ENCODE measurements around the gene UTP3. TPM values are rescaled to one million over a fixed set of nuclear protein-coding genes. Genes with fewer than 3 reads are reported as not detected.
"Not testable (repeated sequence)": the region's sequence is repeated elsewhere in the genome, so short reads cannot be mapped to it uniquely, and the experiment has no call there.

Gene UTP3
- total RNA-seq, 3 donors from 2014 or later: 49.2 to 54.8 (median 51.4) TPM

- Mint-ChIP-seq H3K36me3 (ENCODE audit: insufficient read depth) (no peaks in the 10 kb centered on the region), H3K9me3 (no peaks in the 10 kb centered on the region), H3K4me1 (ENCODE audit: low read depth) (peaks cover 30% of the 10 kb centered on the region), H3K27me3 (ENCODE audit: low read depth) (no peaks in the 10 kb centered on the region), H3K4me3 (no peak overlapping the region)
- ATAC-seq (no peak), DNase-seq (no peak)
Observed at GRCh38 chr4:70718811-70719604, 30.7 kb downstream of the UTP3 start.

GRCh38 chr4:70721747-70722146 lies 33.4 kb downstream of the UTP3 start, which contains the start of gene RUFY3:
RUFY3 (plus strand) TSS chr4:70721964; CDS start chr4:70722574, 610 bp downstream.
- ATAC-seq (no peak), DNase-seq (no peak)
- no peaks in the 10 kb centered on the region for H3K36me3 Mint-ChIP-seq (ENCODE audit: insufficient read depth)
- no peaks in the 10 kb centered on the region for H3K9me3 Mint-ChIP-seq
- peaks cover 17% of the 10 kb centered on the region for H3K4me1 Mint-ChIP-seq (ENCODE audit: low read depth)
- no peak within 1 kb of the TSS for H3K4me3 Mint-ChIP-seq
- H3K27me3 Mint-ChIP-seq (ENCODE audit: low read depth): no peaks in the 10 kb centered on the region

- Mint-ChIP-seq H3K9me3 (no peaks in the 10 kb centered on the region), H3K27me3 (ENCODE audit: low read depth) (no peaks in the 10 kb centered on the region), H3K4me3 (no peak overlapping the region), H3K36me3 (ENCODE audit: insufficient read depth) (no peaks in the 10 kb centered on the region), H3K4me1 (ENCODE audit: low read depth) (peaks cover 17% of the 10 kb centered on the region)
- DNase-seq (peak; percentile 44), ATAC-seq (peak; percentile 73)
Observed at GRCh38 chr4:70722199-70722791, 34.0 kb downstream of the UTP3 start.

- H3K4me1 Mint-ChIP-seq (ENCODE audit: low read depth): peaks cover 17% of the 10 kb centered on the region
- no peak for DNase-seq
- H3K27me3 Mint-ChIP-seq (ENCODE audit: low read depth): no peaks in the 10 kb centered on the region
- H3K36me3 Mint-ChIP-seq (ENCODE audit: insufficient read depth): no peaks in the 10 kb centered on the region
- H3K9me3 Mint-ChIP-seq: no peaks in the 10 kb centered on the region
- ATAC-seq: no peak
- H3K4me3 Mint-ChIP-seq: no peak overlapping the region
Observed at GRCh38 chr4:70724463-70724862, 36.1 kb downstream of the UTP3 start.

- H3K4me3 Mint-ChIP-seq: no peak overlapping the region
Observed at GRCh38 chr4:70725633-70726032, 37.3 kb downstream of the UTP3 start.

GRCh38 chr4:70726515-70726914 lies 38.2 kb downstream of the UTP3 start:
- not testable (repeated sequence) for H3K36me3 Mint-ChIP-seq (ENCODE audit: insufficient read depth); DNase-seq; H3K9me3 Mint-ChIP-seq; H3K4me3 Mint-ChIP-seq; ATAC-seq; H3K27me3 Mint-ChIP-seq (ENCODE audit: low read depth)
- H3K4me1 Mint-ChIP-seq (ENCODE audit: low read depth): peaks cover 16% of the 10 kb centered on the region

More at GRCh38 chr4:70725633-70726032, 37.3 kb downstream of the UTP3 start:
- Mint-ChIP-seq H3K36me3 (ENCODE audit: insufficient read depth) (no peaks in the 10 kb centered on the region), H3K4me1 (ENCODE audit: low read depth) (peaks cover 17% of the 10 kb centered on the region), H3K27me3 (ENCODE audit: low read depth) (no peaks in the 10 kb centered on the region), H3K9me3 (no peaks in the 10 kb centered on the region)
- no peak for DNase-seq
- ATAC-seq: no peak

GRCh38 chr4:70728091-70728490 lies 39.8 kb downstream of the UTP3 start:
- no peaks in the 10 kb centered on the region for H3K9me3 Mint-ChIP-seq

GRCh38 chr4:70732878-70733277 lies 44.5 kb downstream of the UTP3 start:
- DNase-seq; ATAC-seq; H3K27me3 Mint-ChIP-seq (ENCODE audit: low read depth); H3K4me3 Mint-ChIP-seq; H3K9me3 Mint-ChIP-seq; H3K36me3 Mint-ChIP-seq (ENCODE audit: insufficient read depth): not testable (repeated sequence)
- H3K4me1 Mint-ChIP-seq (ENCODE audit: low read depth): peaks cover 44% of the 10 kb centered on the region

More at GRCh38 chr4:70728091-70728490, 39.8 kb downstream of the UTP3 start:
- Mint-ChIP-seq H3K4me3 (no peak overlapping the region), H3K36me3 (ENCODE audit: insufficient read depth) (no peaks in the 10 kb centered on the region), H3K27me3 (ENCODE audit: low read depth) (no peaks in the 10 kb centered on the region), H3K4me1 (ENCODE audit: low read depth) (peaks cover 8% of the 10 kb centered on the region)
- ATAC-seq (no peak), DNase-seq (no peak)

- peak; percentile 93 to 94 for ATAC-seq
- no peaks in the 10 kb centered on the region for H3K36me3 Mint-ChIP-seq (ENCODE audit: insufficient read depth)
- H3K4me1 Mint-ChIP-seq (ENCODE audit: low read depth): peaks cover 44% of the 10 kb centered on the region
- H3K9me3 Mint-ChIP-seq: no peaks in the 10 kb centered on the region
- no peaks in the 10 kb centered on the region for H3K27me3 Mint-ChIP-seq (ENCODE audit: low read depth)
- DNase-seq: no peak
- H3K4me3 Mint-ChIP-seq: peak overlapping the region; percentile 76
Observed at GRCh38 chr4:70734168-70734954, 46.0 kb downstream of the UTP3 start.

GRCh38 chr4:70734971-70735370 lies 46.6 kb downstream of the UTP3 start:
- ATAC-seq: peak; percentile 21 to 39
- DNase-seq: no peak
- Mint-ChIP-seq H3K4me3 (peak overlapping the region; percentile 76), H3K4me1 (ENCODE audit: low read depth) (peaks cover 44% of the 10 kb centered on the region), H3K9me3 (no peaks in the 10 kb centered on the region), H3K27me3 (ENCODE audit: low read depth) (no peaks in the 10 kb centered on the region), H3K36me3 (ENCODE audit: insufficient read depth) (no peaks in the 10 kb centered on the region)

GRCh38 chr4:70735915-70736314 lies 47.6 kb downstream of the UTP3 start:
- not testable (repeated sequence) for H3K27me3 Mint-ChIP-seq (ENCODE audit: low read depth); H3K36me3 Mint-ChIP-seq (ENCODE audit: insufficient read depth); H3K9me3 Mint-ChIP-seq
- H3K4me3 Mint-ChIP-seq: peak overlapping the region; percentile 35
- ATAC-seq (peak in 1 of 2 donors; percentile 31), DNase-seq (peak; percentile 17)
- H3K4me1 Mint-ChIP-seq (ENCODE audit: low read depth): peaks cover 44% of the 10 kb centered on the region

GRCh38 chr4:70737006-70737405 lies 48.7 kb downstream of the UTP3 start:
- peaks cover 44% of the 10 kb centered on the region for H3K4me1 Mint-ChIP-seq (ENCODE audit: low read depth)
- no peaks in the 10 kb centered on the region for H3K27me3 Mint-ChIP-seq (ENCODE audit: low read depth)
- DNase-seq: no peak
- no peaks in the 10 kb centered on the region for H3K36me3 Mint-ChIP-seq (ENCODE audit: insufficient read depth)
- H3K9me3 Mint-ChIP-seq: no peaks in the 10 kb centered on the region
- ATAC-seq: no peak
- H3K4me3 Mint-ChIP-seq: no peak overlapping the region

GRCh38 chr4:70737409-70737808 lies 49.1 kb downstream of the UTP3 start:
- ATAC-seq: no peak
- Mint-ChIP-seq H3K9me3 (no peaks in the 10 kb centered on the region), H3K4me3 (no peak overlapping the region), H3K27me3 (ENCODE audit: low read depth) (no peaks in the 10 kb centered on the region), H3K4me1 (ENCODE audit: low read depth) (peaks cover 42% of the 10 kb centered on the region), H3K36me3 (ENCODE audit: insufficient read depth) (no peaks in the 10 kb centered on the region)
- DNase-seq: no peak

- Mint-ChIP-seq H3K4me1 (ENCODE audit: low read depth) (peaks cover 26% of the 10 kb centered on the region), H3K27me3 (ENCODE audit: low read depth) (no peaks in the 10 kb centered on the region), H3K36me3 (ENCODE audit: insufficient read depth) (no peaks in the 10 kb centered on the region), H3K9me3 (no peaks in the 10 kb centered on the region), H3K4me3 (no peak overlapping the region)
- ATAC-seq (no peak), DNase-seq (no peak)
Observed at GRCh38 chr4:70739496-70740337, 51.4 kb downstream of the UTP3 start.
